Mucosa of descending colon (tissue), 3 donors: ENCODE results near the gene UBE3D. TPM values are rescaled to one million over a fixed set of nuclear protein-coding genes. Genes with fewer than 3 reads are reported as not detected.

Experiments
- ATAC-seq: fragments of 200-7000 bp; cut with Tn5 transposase; one replicate; pipeline ENCODE4 v1.9.1; 2020; ENCODE audit warnings: mild to moderate bottlenecking, moderate library complexity
- DNase-seq, 3 donors: peaks; one replicate each; pipeline ENCODE4 v3.0.0-alpha.2; 2020
- H3K36me3 ChIP-seq: fragments of 200-600 bp; one replicate; pipeline ENCODE4 v1.8.0; 2021; ENCODE audit warnings: low read depth, mild to moderate bottlenecking
- H3K4me1 ChIP-seq: fragments of 200-600 bp; one replicate; pipeline ENCODE4 v1.8.0; 2021; ENCODE audit warnings: low read depth, mild to moderate bottlenecking
- H3K4me3 ChIP-seq: fragments of 200-600 bp; one replicate; pipeline ENCODE4 v1.8.0; 2021; ENCODE audit warnings: mild to moderate bottlenecking
- H3K9me3 ChIP-seq: fragments of 200-600 bp; one replicate; pipeline ENCODE4 v1.8.0; 2021; ENCODE audit warnings: mild to moderate bottlenecking
- CTCF ChIP-seq: fragments of 200-600 bp; IDR thresholded peaks from one replicate; pipeline ENCODE4 v1.8.0; 2022; ENCODE audit warnings: antibody characterized with exemption, mild to moderate bottlenecking
- intact Hi-C, 2 donors: fragments of 100-400 bp; cut with DNase I in 1 of 2; cut with micrococcal nuclease in 1 of 2; formaldehyde crosslinking; loops; one replicate each; pipeline versions ENCODE4 v1.11.0 to v1.11.1; 2022; cut with DNase I, micrococcal nuclease
- total RNA-seq, 3 donors: library from RNA; stranded (reverse); fragmentation: NEBNext Ultra II Directional in 2 of 3; extraction: Animal tissue kit (Norgen Biotek cat#: 25700) in 2 of 3; gene quantifications; one replicate each; pipeline versions ENCODE4 v1.2.1 to v1.2.4, GENCODE V29; 2021 to 2023
- donor health status: DM: no; HTN: no; CAD: no; lungs with moderate emphysema.
- donor health status: DM: no; HTN: no; CAD: no.
- donor health status: DM: no; HTN: yes; CAD: no.

Gene UBE3D
- total RNA-seq, 3 donors from 2014 or later = 4.3 to 4.8 (median 4.7) TPM

GRCh38 chr6:83097675-83098074, 32.0 kb upstream of the UBE3D start:
- H3K4me3 ChIP-seq = no peak overlapping the region
- no peaks in the 10 kb centered on the region for H3K36me3 ChIP-seq
- no peaks in the 10 kb centered on the region for H3K4me1 ChIP-seq
- TF ChIP-seq CTCF = no peak
- ATAC-seq (no peak), DNase-seq (no peak)
- intact Hi-C loops = no loop called here
- no peaks in the 10 kb centered on the region for H3K9me3 ChIP-seq

GRCh38 chr6:83097204-83097603, 31.6 kb upstream of the UBE3D start:
- Histone ChIP-seq H3K4me3 (no peak overlapping the region), H3K36me3 (no peaks in the 10 kb centered on the region), H3K4me1 (no peaks in the 10 kb centered on the region), H3K9me3 (no peaks in the 10 kb centered on the region)
- no peak for TF ChIP-seq CTCF
- DNase-seq (no peak), ATAC-seq (no peak)
- intact Hi-C loops = no loop called here

GRCh38 chr6:83096791-83097190, 31.1 kb upstream of the UBE3D start:
- DNase-seq (no peak), ATAC-seq (no peak)
- TF ChIP-seq CTCF = no peak
- Histone ChIP-seq H3K36me3 (no peaks in the 10 kb centered on the region), H3K4me3 (no peak overlapping the region), H3K4me1 (no peaks in the 10 kb centered on the region), H3K9me3 (no peaks in the 10 kb centered on the region)
- intact Hi-C loops = no loop called here

- ATAC-seq (no peak), DNase-seq (no peak)
- H3K4me3 ChIP-seq = no peak overlapping the region
- H3K36me3 ChIP-seq = no peaks in the 10 kb centered on the region
- H3K9me3 ChIP-seq = no peaks in the 10 kb centered on the region
- intact Hi-C loops = no loop called here
- H3K4me1 ChIP-seq = no peaks in the 10 kb centered on the region
- no peak for TF ChIP-seq CTCF
These were observed 27.2 kb upstream of the UBE3D start for GRCh38 chr6:83092756-83093399.

- H3K9me3 ChIP-seq = no peaks in the 10 kb centered on the region
- no peak for TF ChIP-seq CTCF
- intact Hi-C loops = no loop called here
- DNase-seq = no peak
- no peak overlapping the region for H3K4me3 ChIP-seq
- H3K36me3 ChIP-seq = no peaks in the 10 kb centered on the region
- no peaks in the 10 kb centered on the region for H3K4me1 ChIP-seq
- no peak for ATAC-seq
These were observed 21.1 kb upstream of the UBE3D start for GRCh38 chr6:83086751-83087150.

- Histone ChIP-seq H3K9me3 (no peaks in the 10 kb centered on the region), H3K36me3 (no peaks in the 10 kb centered on the region), H3K4me3 (no peak overlapping the region), H3K4me1 (no peaks in the 10 kb centered on the region)
- TF ChIP-seq CTCF = no peak
- ATAC-seq (no peak), DNase-seq (no peak)
- intact Hi-C loops = no loop called here
These were observed 17.8 kb upstream of the UBE3D start for GRCh38 chr6:83083476-83083875.
